ENCODE results near the gene AASDH.
A peak's percentile ranks its signal among the peaks of the same experiment; 100 is the strongest.

The AASDH gene

DNA sequence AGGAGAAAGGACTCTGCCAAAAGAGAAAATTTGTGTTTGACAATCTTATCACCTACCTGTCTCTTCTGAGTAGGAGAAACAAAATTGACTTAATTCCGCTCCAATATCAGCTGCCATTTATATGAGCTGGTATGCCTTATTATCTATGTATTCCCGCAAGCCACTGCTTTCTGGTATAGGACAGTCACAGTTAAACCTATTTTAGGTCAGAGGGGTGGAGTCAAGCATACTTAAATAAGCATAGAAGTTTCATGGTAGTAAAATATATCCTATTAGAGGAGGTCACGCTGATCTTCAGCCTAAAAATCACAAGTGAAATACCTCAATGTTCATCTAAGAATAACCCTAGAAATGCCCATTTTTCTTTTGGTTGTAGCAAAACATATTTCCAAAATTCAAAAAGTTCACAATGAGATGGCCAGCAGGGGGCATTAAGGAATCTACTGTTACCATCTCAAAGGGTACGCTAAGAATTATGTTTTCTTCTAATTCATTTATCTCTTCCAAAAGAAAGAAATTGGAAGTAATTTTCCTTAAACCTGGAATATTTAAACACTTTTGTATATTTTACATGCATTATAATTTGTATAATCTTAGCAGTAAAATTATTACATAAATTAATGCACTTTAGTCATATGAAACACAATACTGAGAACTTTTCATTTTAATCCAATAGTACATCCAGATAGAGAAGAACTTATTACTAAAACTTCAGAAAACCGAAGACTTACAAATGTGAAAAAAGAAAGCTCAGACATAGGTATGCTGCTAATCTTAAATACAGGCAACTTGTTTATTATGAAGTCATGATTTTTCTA is 37.6 kb upstream of the AASDH start:
- TF ChIP-seq ZNF8 (CRISPR knock-in tag; IDR thresholded peaks at IDR 0.05): 0 out of 2 replicates have a peak, but pooled peaks have one; percentile 33
- TF ChIP-seq GLIS3 (CRISPR knock-in tag; IDR thresholded peaks at IDR 0.05): no peak
- peak; percentile 67; the same call in 2 of the 3 replicates for ATAC-seq

DNA sequence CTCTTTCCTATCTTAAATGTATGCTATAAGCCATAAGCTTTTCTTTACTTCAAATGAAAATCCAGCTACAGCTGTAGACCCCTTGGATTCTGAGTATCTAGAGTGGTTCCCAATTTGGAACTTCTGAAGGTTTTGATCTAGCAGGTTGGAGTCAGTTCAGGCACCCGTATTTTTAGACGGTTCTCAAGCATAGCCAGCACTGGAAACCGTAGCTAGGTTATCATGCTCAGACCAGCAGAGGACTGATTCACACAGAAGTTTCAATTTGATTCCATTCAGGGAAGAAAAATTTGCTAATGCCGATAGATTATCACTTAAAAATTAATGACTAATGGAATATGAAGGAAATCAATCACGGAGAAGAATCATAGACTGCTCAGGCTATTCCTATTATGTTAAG is 36.9 kb upstream of the AASDH start:
- no peak for ATAC-seq
- TF ChIP-seq ISL1 (CRISPR knock-in tag; IDR thresholded peaks at IDR 0.05): no peak
- TF ChIP-seq ZFP3 (CRISPR knock-in tag; IDR thresholded peaks at IDR 0.05): no peak
- TF ChIP-seq TOX (CRISPR knock-in tag; IDR thresholded peaks at IDR 0.05; ENCODE audit: borderline replicate concordance): no peak
- TF ChIP-seq ZNF565 (CRISPR knock-in tag; conservative IDR thresholded peaks at IDR 0.05; ENCODE audit: low read depth): no peak
- TF ChIP-seq RARB (CRISPR knock-in tag; IDR thresholded peaks at IDR 0.05): no peak
- no peak for TF ChIP-seq ZFP30 (CRISPR knock-in tag; IDR thresholded peaks at IDR 0.05)
- no peak for TF ChIP-seq GLIS3 (CRISPR knock-in tag; IDR thresholded peaks at IDR 0.05)
- no peak for TF ChIP-seq CSDC2 (CRISPR knock-in tag; IDR thresholded peaks at IDR 0.05)
- TF ChIP-seq SNAI2 (CRISPR knock-in tag; IDR thresholded peaks at IDR 0.05): no peak
- TF ChIP-seq TCF4 (CRISPR knock-in tag; IDR thresholded peaks at IDR 0.05; ENCODE audit: borderline replicate concordance): no peak
- no peak for TF ChIP-seq OSR1 (CRISPR knock-in tag; IDR thresholded peaks at IDR 0.05)
- TF ChIP-seq ZNF8 (CRISPR knock-in tag; IDR thresholded peaks at IDR 0.05): no peak
- TF ChIP-seq, protein P1, sequence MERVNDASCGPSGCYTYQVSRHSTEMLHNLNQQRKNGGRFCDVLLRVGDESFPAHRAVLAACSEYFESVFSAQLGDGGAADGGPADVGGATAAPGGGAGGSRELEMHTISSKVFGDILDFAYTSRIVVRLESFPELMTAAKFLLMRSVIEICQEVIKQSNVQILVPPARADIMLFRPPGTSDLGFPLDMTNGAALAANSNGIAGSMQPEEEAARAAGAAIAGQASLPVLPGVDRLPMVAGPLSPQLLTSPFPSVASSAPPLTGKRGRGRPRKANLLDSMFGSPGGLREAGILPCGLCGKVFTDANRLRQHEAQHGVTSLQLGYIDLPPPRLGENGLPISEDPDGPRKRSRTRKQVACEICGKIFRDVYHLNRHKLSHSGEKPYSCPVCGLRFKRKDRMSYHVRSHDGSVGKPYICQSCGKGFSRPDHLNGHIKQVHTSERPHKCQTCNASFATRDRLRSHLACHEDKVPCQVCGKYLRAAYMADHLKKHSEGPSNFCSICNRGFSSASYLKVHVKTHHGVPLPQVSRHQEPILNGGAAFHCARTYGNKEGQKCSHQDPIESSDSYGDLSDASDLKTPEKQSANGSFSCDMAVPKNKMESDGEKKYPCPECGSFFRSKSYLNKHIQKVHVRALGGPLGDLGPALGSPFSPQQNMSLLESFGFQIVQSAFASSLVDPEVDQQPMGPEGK (CRISPR knock-in tag; IDR thresholded peaks at IDR 0.05; ENCODE audit: borderline replicate concordance): no peak
- TF ChIP-seq ESRRG (CRISPR knock-in tag; IDR thresholded peaks at IDR 0.05): no peak
- TF ChIP-seq, protein P2, sequence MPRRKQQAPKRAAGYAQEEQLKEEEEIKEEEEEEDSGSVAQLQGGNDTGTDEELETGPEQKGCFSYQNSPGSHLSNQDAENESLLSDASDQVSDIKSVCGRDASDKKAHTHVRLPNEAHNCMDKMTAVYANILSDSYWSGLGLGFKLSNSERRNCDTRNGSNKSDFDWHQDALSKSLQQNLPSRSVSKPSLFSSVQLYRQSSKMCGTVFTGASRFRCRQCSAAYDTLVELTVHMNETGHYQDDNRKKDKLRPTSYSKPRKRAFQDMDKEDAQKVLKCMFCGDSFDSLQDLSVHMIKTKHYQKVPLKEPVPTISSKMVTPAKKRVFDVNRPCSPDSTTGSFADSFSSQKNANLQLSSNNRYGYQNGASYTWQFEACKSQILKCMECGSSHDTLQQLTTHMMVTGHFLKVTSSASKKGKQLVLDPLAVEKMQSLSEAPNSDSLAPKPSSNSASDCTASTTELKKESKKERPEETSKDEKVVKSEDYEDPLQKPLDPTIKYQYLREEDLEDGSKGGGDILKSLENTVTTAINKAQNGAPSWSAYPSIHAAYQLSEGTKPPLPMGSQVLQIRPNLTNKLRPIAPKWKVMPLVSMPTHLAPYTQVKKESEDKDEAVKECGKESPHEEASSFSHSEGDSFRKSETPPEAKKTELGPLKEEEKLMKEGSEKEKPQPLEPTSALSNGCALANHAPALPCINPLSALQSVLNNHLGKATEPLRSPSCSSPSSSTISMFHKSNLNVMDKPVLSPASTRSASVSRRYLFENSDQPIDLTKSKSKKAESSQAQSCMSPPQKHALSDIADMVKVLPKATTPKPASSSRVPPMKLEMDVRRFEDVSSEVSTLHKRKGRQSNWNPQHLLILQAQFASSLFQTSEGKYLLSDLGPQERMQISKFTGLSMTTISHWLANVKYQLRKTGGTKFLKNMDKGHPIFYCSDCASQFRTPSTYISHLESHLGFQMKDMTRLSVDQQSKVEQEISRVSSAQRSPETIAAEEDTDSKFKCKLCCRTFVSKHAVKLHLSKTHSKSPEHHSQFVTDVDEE (CRISPR knock-in tag; IDR thresholded peaks at IDR 0.05): no peak

GRCh38 chr4:56417396-56417795 is 30.1 kb upstream of the AASDH start:
- no peak for ATAC-seq
- TF ChIP-seq ESRRG (CRISPR knock-in tag; IDR thresholded peaks at IDR 0.05) (no peak), CREB5 (CRISPR knock-in tag; IDR thresholded peaks at IDR 0.05; ENCODE audit: low read depth) (no peak), CSDC2 (CRISPR knock-in tag; IDR thresholded peaks at IDR 0.05) (no peak)
- TF ChIP-seq, protein P3, sequence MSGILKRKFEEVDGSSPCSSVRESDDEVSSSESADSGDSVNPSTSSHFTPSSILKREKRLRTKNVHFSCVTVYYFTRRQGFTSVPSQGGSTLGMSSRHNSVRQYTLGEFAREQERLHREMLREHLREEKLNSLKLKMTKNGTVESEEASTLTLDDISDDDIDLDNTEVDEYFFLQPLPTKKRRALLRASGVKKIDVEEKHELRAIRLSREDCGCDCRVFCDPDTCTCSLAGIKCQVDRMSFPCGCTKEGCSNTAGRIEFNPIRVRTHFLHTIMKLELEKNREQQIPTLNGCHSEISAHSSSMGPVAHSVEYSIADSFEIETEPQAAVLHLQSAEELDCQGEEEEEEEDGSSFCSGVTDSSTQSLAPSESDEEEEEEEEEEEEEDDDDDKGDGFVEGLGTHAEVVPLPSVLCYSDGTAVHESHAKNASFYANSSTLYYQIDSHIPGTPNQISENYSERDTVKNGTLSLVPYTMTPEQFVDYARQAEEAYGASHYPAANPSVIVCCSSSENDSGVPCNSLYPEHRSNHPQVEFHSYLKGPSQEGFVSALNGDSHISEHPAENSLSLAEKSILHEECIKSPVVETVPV (CRISPR knock-in tag; IDR thresholded peaks at IDR 0.05): no peak

DNA sequence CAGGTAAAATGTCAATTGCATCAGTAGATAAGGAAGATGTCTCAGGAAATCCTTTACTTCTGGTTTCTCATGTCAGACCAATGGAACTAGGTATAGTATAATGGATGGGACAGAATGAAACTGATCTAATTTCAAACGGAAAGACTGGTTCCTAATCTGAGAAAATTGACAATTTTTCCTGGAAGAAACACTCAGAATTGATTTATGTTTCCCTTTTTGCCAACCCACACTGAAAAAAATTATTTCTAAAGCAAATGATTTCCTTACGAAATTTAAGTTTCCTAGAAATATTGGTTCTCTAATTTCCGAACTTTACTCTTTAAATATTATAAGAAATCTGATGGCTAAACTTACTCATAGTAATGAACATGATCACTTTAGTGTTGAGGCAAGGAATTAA is 29.1 kb upstream of the AASDH start:
- ATAC-seq: no peak
- TF ChIP-seq PPARA (CRISPR knock-in tag; IDR thresholded peaks at IDR 0.05; ENCODE audit: borderline replicate concordance): no peak
- TF ChIP-seq TCF4 (CRISPR knock-in tag; IDR thresholded peaks at IDR 0.05; ENCODE audit: borderline replicate concordance): no peak
- no peak for TF ChIP-seq ZNF565 (CRISPR knock-in tag; conservative IDR thresholded peaks at IDR 0.05; ENCODE audit: low read depth)
- TF ChIP-seq CSDC2 (CRISPR knock-in tag; IDR thresholded peaks at IDR 0.05): no peak
- TF ChIP-seq GLIS3 (CRISPR knock-in tag; IDR thresholded peaks at IDR 0.05): no peak
- TF ChIP-seq ESRRG (CRISPR knock-in tag; IDR thresholded peaks at IDR 0.05): no peak
- TF ChIP-seq BACH2 (CRISPR knock-in tag; IDR thresholded peaks at IDR 0.05; ENCODE audit: borderline replicate concordance): no peak
- no peak for TF ChIP-seq ZNF70 (CRISPR knock-in tag; IDR thresholded peaks at IDR 0.05)
- TF ChIP-seq ISL1 (CRISPR knock-in tag; IDR thresholded peaks at IDR 0.05): no peak
- TF ChIP-seq ARNTL (CRISPR knock-in tag; IDR thresholded peaks at IDR 0.05; ENCODE audit: borderline replicate concordance, low read depth): no peak
- TF ChIP-seq, protein P2 (CRISPR knock-in tag; IDR thresholded peaks at IDR 0.05): no peak
- TF ChIP-seq TOX (CRISPR knock-in tag; IDR thresholded peaks at IDR 0.05; ENCODE audit: borderline replicate concordance): no peak
- no peak for TF ChIP-seq ZNF8 (CRISPR knock-in tag; IDR thresholded peaks at IDR 0.05)
- no peak for TF ChIP-seq POU6F1 (CRISPR knock-in tag; IDR thresholded peaks at IDR 0.05; ENCODE audit: borderline replicate concordance, low read depth)
